Stomach (tissue), 9 donors: ENCODE measurements around the gene ANKRD40CL. TPM values are rescaled to one million over a fixed set of nuclear protein-coding genes. Genes with fewer than 3 reads are reported as not detected.

Source experiments
- DNase-seq, 2 donors: peaks; one replicate each; pipeline versions ENCODE4 v3.0.0 to v3.0.0-alpha.2; 2013 to 2019
- H3K27ac ChIP-seq, 5 donors: fragments of 200-600 bp in 4 of 5; sonication (generic) in 4 of 5; one replicate each; pipeline ENCODE4 v1.5.1; 2013 to 2019; ENCODE audit warnings: mild to moderate bottlenecking in 1 of 5, moderate library complexity in 1 of 5
- H3K27me3 ChIP-seq, 3 donors: fragments of 200-600 bp; sonication (generic); one replicate each; pipeline ENCODE4 v1.5.1; 2017 to 2019; ENCODE audit warnings: mixed run types in 1 of 3
- H3K36me3 ChIP-seq, 4 donors: fragments of 200-600 bp; sonication (generic); 1 replicate in 3 of 4; 2 replicates in 1 of 4; pipeline ENCODE4 v1.5.1; 2016 to 2019
- H3K4me1 ChIP-seq, 4 donors: fragments of 200-600 bp; sonication (generic); one replicate each; pipeline ENCODE4 v1.5.1; 2016 to 2019
- H3K4me3 ChIP-seq, 4 donors: fragments of 200-600 bp; sonication (generic) in 3 of 4; one replicate each; pipeline ENCODE4 v1.5.1; 2016 to 2019; ENCODE audit warnings: mild to moderate bottlenecking in 1 of 4
- H3K9me3 ChIP-seq, 4 donors: fragments of 200-600 bp; sonication (generic); one replicate each; pipeline ENCODE4 v1.5.1; 2016 to 2019
- EP300 ChIP-seq: sonication (generic); formaldehyde crosslinking; IDR thresholded peaks from one replicate; pipeline ENCODE4 v1.6.1; 2017; ENCODE audit warnings: antibody characterized with exemption
- POLR2A ChIP-seq, 4 donors: fragments of 450-650 bp; IDR thresholded peaks; one replicate each; pipeline ENCODE4 v1.6.1; 2016; ENCODE audit warnings: antibody characterized with exemption in 4 of 4, control low read depth in 2 of 4, mild to moderate bottlenecking in 1 of 4, moderate library complexity in 1 of 4
- POLR2AphosphoS5 ChIP-seq, 3 donors: sonication (generic); formaldehyde crosslinking; IDR thresholded peaks; one replicate each; pipeline ENCODE4 v1.6.1; 2016; ENCODE audit warnings: antibody characterized with exemption in 3 of 3
- WGBS, 5 donors: extraction: QIAGEN DNeasy Blood & Tissue Kit in 3 of 5; methylation state at CpG; one replicate each; pipeline versions ENCODE4 v1.1.5 to v1.1.7; 2013 to 2018; 5-methylcytosine and 5-hydroxymethylcytosine counted together
- intact Hi-C: fragments of 100-400 bp; cut with DNase I; formaldehyde crosslinking; loops from one replicate; pipeline ENCODE4 v1.15.1; 2023; ENCODE audit warnings: low total_unique reads
- polyA plus RNA-seq, 3 donors: library from polyadenylated mRNA; stranded (reverse); fragments of 200-250 nt; gene quantifications; one replicate each; pipeline ENCODE4 v1.2.3, GENCODE V29; 2013
- total RNA-seq, 5 donors: library from RNA; depleted of rRNA; stranded (reverse); fragments of >200 nt; gene quantifications; one replicate each; pipeline versions ENCODE4 v1.1.0 to v1.2.3, GENCODE V29; 2014 to 2016
- TF ChIP-seq, protein P1 (sequence below), 7 experiments: fragments of 450-650 bp in 4 of 7; fragments of 200-600 bp in 3 of 7; sonication (generic) in 3 of 7; IDR thresholded peaks; one replicate each; pipeline ENCODE4 v1.5.1; 2016 to 2019; ENCODE audit warnings: antibody characterized with exemption in 7 of 7, control low read depth in 2 of 7, mild to moderate bottlenecking in 1 of 7
- donor health status: healthy with polysubstance abuse.
- donor health status: Bipolar disorder and iron deficiency.
- donor health status: healthy.

ANKRD40CL gene
- total and polyA plus RNA-seq, 8 donors, result 0.40 to 19.4 (median 2.8) TPM; not detected in 3

DNA sequence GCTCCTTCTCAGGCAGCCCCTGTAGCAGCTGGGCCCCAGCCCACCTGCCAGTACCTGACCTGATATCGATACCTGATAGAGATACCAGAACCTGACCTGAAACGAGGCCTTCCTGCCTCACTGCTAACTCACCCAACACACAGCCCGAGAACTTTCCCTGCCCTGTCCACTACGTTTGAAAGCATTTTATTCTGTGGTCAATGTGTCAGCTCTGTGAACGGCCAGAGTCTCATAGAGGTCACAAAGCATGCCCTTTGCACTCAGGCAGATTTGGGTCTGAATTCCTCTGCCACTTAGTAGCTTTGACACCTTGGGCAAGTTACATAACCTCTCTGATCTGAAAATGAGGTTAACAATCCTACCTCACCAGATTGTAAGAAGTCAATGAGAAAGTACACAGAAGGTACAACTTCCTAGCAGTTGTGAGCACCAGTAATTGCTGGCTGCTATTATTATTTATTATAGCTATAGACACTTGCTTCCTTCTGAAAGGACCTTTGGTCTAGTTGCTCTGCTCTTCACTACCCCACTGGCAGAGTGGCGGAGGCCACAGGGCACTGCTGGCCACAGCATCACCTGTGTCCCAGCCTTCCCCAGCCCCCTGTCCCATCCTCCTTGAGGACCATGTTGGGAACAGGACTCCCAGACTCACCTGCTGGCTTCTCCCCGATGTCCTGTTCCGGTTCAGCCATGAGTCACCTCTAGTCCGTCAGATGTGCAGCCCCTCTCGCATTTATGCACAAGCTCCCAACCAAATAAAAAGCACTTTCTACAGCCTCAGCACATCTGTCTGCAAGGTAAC, 895 bp downstream of the ANKRD40CL start:
- DNase-seq, result no peak
- H3K4me1 ChIP-seq, result peaks cover 32 to 56% (median 49%) of the 10 kb centered on the region in 4 donors
- H3K4me3 ChIP-seq, result no peak overlapping the region

DNA sequence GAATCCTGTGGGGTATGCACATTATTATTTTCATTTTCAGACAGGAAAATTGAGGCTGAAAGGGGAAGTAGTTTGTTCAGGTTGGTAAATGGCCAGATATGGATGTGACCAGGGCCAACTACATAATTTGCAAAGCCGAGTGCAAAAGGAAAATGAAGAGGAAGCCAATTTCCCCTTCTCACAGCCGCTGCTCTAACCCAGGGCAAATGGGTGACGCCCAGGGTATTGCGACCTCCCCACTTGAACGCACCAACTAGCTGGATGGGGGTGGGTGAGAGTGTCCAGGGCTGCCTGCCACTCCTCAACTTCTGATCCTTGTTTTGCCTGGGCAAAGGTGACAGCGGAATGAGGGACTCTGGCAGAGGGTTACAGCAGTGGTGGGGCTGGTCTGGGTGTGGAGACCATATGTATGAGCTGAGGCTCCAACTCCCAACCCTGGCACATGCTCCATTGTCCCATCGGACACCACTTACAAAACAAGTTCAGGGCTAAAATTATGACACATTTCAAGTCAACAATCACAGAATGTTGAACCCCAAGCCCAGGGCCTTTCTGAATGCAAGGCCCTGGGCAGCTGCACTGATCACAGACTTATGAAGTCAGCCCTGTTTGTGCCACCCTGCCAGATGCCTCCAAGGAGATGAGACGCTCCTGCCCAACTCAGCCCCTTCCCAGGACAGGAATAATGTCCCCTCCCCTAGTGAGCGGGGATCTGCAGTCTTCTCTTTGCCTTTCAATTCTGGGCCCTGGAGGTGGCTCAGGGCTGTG, 1.7 kb downstream of the ANKRD40CL start:
- intact Hi-C loops, result no loop called here
- H3K4me1 ChIP-seq, result peaks cover 32 to 56% (median 49%) of the 10 kb centered on the region in 4 donors
- H3K4me3 ChIP-seq, result no peak overlapping the region
- 31 to 42% (median 35%) methylated on average over 7 to 9 of the region's 9 CpGs for WGBS, 5 donors
- peak in 1 of 2 donors; percentile 60 for DNase-seq
- H3K27me3 ChIP-seq, result no peaks in the 10 kb centered on the region
- peak overlapping the region; percentile 10 to 69 (median 47) for H3K27ac ChIP-seq
- no peaks in the 10 kb centered on the region for H3K36me3 ChIP-seq
- TF ChIP-seq POLR2A (IDR thresholded peaks at IDR 0.05) (no peak), POLR2AphosphoS5 (IDR thresholded peaks at IDR 0.05) (no peak), EP300 (no peak)
- TF ChIP-seq, protein P1, sequence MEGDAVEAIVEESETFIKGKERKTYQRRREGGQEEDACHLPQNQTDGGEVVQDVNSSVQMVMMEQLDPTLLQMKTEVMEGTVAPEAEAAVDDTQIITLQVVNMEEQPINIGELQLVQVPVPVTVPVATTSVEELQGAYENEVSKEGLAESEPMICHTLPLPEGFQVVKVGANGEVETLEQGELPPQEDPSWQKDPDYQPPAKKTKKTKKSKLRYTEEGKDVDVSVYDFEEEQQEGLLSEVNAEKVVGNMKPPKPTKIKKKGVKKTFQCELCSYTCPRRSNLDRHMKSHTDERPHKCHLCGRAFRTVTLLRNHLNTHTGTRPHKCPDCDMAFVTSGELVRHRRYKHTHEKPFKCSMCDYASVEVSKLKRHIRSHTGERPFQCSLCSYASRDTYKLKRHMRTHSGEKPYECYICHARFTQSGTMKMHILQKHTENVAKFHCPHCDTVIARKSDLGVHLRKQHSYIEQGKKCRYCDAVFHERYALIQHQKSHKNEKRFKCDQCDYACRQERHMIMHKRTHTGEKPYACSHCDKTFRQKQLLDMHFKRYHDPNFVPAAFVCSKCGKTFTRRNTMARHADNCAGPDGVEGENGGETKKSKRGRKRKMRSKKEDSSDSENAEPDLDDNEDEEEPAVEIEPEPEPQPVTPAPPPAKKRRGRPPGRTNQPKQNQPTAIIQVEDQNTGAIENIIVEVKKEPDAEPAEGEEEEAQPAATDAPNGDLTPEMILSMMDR (IDR thresholded peaks at IDR 0.05), result no peak
- H3K9me3 ChIP-seq, result no peaks in the 10 kb centered on the region

More for the DNA sequence above, 895 bp downstream of the ANKRD40CL start:
- Histone ChIP-seq H3K9me3 (no peaks in the 10 kb centered on the region), H3K36me3 (no peaks in the 10 kb centered on the region), H3K27me3 (no peaks in the 10 kb centered on the region), H3K27ac (peak overlapping the region; percentile 10 to 69 (median 47))
- intact Hi-C loops, result no loop called here
- TF ChIP-seq POLR2A (IDR thresholded peaks at IDR 0.05) (no peak), EP300 (no peak), POLR2AphosphoS5 (IDR thresholded peaks at IDR 0.05) (no peak)
- TF ChIP-seq, protein P1 (IDR thresholded peaks at IDR 0.05), result no peak
- 51 to 75% (median 61%) methylated on average over 10 of the region's 10 CpGs for WGBS, 5 donors

DNA sequence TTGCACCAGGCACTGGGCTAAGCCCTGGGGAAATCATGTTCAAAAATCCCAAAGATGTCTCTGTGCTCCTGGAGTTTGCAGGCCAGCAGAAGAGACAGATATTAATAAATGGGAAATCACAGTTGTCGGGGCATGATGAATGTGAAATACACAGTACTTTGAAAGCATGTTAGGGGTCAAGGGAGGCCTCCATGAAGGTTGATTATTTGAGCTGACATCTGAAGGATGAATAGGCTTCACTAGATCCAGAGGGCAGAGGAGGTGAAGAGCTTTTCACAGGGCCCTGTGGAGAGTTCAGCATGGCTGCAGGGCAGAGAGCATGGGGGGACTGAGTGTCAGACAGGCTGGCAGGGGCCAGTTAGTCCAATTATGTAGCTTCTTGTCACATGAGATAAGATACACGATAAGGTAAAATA, 2.6 kb downstream of the ANKRD40CL start:
- 45 to 62% (median 60%) methylated on average over 2 of the region's 2 CpGs for WGBS, 5 donors
- intact Hi-C loops, result no loop called here
- Histone ChIP-seq H3K9me3 (no peaks in the 10 kb centered on the region), H3K4me3 (no peak overlapping the region), H3K27ac (peak overlapping the region in 2 of 5 donors; percentile 47 to 67), H3K27me3 (no peaks in the 10 kb centered on the region), H3K4me1 (peaks cover 32 to 56% (median 49%) of the 10 kb centered on the region in 4 donors), H3K36me3 (no peaks in the 10 kb centered on the region)
- no peak for DNase-seq
- TF ChIP-seq, protein P1 (IDR thresholded peaks at IDR 0.05), result no peak
- no peak for TF ChIP-seq POLR2A (IDR thresholded peaks at IDR 0.05)
- TF ChIP-seq POLR2AphosphoS5 (IDR thresholded peaks at IDR 0.05), result no peak
- TF ChIP-seq EP300, result no peak

DNA sequence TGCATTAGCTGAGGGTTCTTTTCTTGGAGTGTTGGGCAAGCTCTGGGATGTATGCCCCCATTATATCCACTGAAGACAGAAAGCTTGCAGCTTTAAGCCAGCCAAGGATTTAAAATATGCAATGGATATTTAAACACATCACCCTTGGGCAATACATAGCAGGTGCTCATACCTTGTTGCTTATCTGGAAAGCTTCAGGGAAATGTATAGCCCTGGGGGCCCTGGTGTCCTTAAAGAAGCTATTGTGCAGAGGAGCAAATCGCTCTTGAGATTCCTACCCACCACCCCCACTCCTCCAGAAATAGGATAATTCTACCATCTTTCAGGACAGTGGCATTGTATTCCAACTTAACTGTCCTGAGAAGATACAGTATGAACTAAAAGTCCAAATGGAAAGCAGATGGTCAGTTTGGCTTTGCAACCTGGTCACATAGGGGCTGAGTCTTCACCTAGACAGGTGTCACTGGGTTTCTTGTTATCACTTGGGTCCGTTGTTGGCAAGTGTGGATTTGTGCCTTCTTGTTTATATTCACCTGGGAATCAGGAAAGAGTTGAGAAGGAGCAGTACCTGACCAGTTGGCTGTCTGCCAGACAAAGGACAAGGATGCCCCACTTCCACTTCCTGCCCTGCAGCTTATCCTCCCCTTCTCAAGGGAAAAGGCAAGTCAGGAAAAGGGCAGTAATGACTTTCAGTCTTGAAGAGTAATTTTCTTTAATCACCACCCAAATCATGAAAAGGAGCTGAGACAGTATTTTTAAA, 3.4 kb downstream of the ANKRD40CL start:
- peak in 1 of 2 donors; percentile 64 for DNase-seq
- no peaks in the 10 kb centered on the region for H3K9me3 ChIP-seq
- peaks cover 32 to 56% (median 49%) of the 10 kb centered on the region in 4 donors for H3K4me1 ChIP-seq
- no peak for TF ChIP-seq POLR2A (IDR thresholded peaks at IDR 0.05)
- TF ChIP-seq EP300, result no peak
- TF ChIP-seq, protein P1 (IDR thresholded peaks at IDR 0.05), result no peak
- TF ChIP-seq POLR2AphosphoS5 (IDR thresholded peaks at IDR 0.05), result no peak
- WGBS, 5 donors, result 37 to 60% (median 41%) methylated on average over 2 of the region's 2 CpGs
- intact Hi-C loops, result no loop called here
- peak overlapping the region in 3 of 5 donors; percentile 2 to 67 (median 25) for H3K27ac ChIP-seq
- H3K27me3 ChIP-seq, result no peaks in the 10 kb centered on the region
- no peak overlapping the region for H3K4me3 ChIP-seq
- no peaks in the 10 kb centered on the region for H3K36me3 ChIP-seq
